HEK293 (cell line): ENCODE data around the gene DPF3.

Experiments
- CTCF ChIA-PET: fragments of 350-600 bp; formaldehyde crosslinking; extraction: SDS; loops from one replicate; lab custom pipeline; 2021; ENCODE audit warnings: antibody characterized with exemption; lab: Yijun Ruan, JAX
- POLR2A ChIA-PET: fragments of 300-600 bp; formaldehyde crosslinking; extraction: SDS; loops from one replicate; lab custom pipeline; 2020; ENCODE audit warnings: antibody characterized with exemption, inconsistent platforms; lab: Yijun Ruan, JAX
- H3K27ac ChIP-seq: fragments of 200-500 bp; sonication (Bioruptor generic); 2 replicates; pipeline ENCODE4 v1.5.1; 2014; ENCODE audit warnings: low read depth, low read length, control low read depth, inconsistent platforms; ENCODE audit errors: extremely low read depth
- H3K36me3 ChIP-seq, 2 experiments: fragments of 200-500 bp in 1 of 2; sonication (Bioruptor generic) in 1 of 2; 1 replicate in 1 of 2; 2 replicates in 1 of 2; pipeline ENCODE4 v1.5.1; 2014 to 2017; ENCODE audit warnings: inconsistent platforms in 2 of 2, low read length in 2 of 2; ENCODE audit not compliant: control insufficient read depth in 2 of 2, insufficient read depth in 1 of 2
- H3K4me1 ChIP-seq: fragments of 200-500 bp; sonication (Bioruptor generic); 2 replicates; pipeline ENCODE4 v1.5.1; 2014; ENCODE audit warnings: mild to moderate bottlenecking, low read length, inconsistent platforms; ENCODE audit not compliant: control insufficient read depth, insufficient read depth
- H3K4me3 ChIP-seq: 2 replicates; pipeline ENCODE4 v1.5.1; 2011; ENCODE audit warnings: low read depth, mild to moderate bottlenecking, control low read depth, low read length, moderate library complexity
- H3K9me3 ChIP-seq: fragments of 200-500 bp; sonication (Bioruptor generic); 2 replicates; pipeline ENCODE4 v1.5.1; 2014; ENCODE audit warnings: low read depth, low read length, inconsistent platforms; ENCODE audit not compliant: control insufficient read depth, insufficient read depth
- KLF7 ChIP-seq: fragments of 450-650 bp; formaldehyde crosslinking; IDR thresholded peaks from 2 replicates; pipeline ENCODE4 v1.5.1; 2016; ENCODE audit warnings: missing biosample characterization, missing genetic modification characterization, borderline replicate concordance
- MZF1 ChIP-seq: fragments of 450-650 bp; formaldehyde crosslinking; IDR thresholded peaks from 2 replicates; pipeline ENCODE4 v1.5.1; 2017; ENCODE audit warnings: missing biosample characterization, missing genetic modification characterization, borderline replicate concordance
- REPIN1 ChIP-seq: fragments of 450-650 bp; formaldehyde crosslinking; IDR thresholded peaks from 2 replicates; pipeline ENCODE4 v1.5.1; 2017; ENCODE audit warnings: missing biosample characterization, missing genetic modification characterization, low read depth
- SCRT2 ChIP-seq: fragments of 450-650 bp; formaldehyde crosslinking; IDR thresholded peaks from 2 replicates; pipeline ENCODE4 v1.5.1; 2016; ENCODE audit warnings: missing biosample characterization, missing genetic modification characterization
- SETDB1 ChIP-seq: IDR thresholded peaks from one replicate; pipeline ENCODE4 v1.6.1; 2017; ENCODE audit warnings: mild to moderate bottlenecking, low read length, moderate library complexity, mixed read lengths; ENCODE audit not compliant: insufficient read length
- ZBTB48 ChIP-seq: fragments of 450-650 bp; formaldehyde crosslinking; IDR thresholded peaks from 2 replicates; pipeline ENCODE4 v1.5.1; 2016; ENCODE audit warnings: missing biosample characterization, missing genetic modification characterization
- ZNF114 ChIP-seq: fragments of 450-650 bp; formaldehyde crosslinking; IDR thresholded peaks from 2 replicates; pipeline ENCODE4 v1.5.0; 2017; ENCODE audit warnings: missing biosample characterization, missing genetic modification characterization
- ZNF140 ChIP-seq: fragments of 450-650 bp; formaldehyde crosslinking; IDR thresholded peaks from 2 replicates; pipeline ENCODE4 v1.5.1; 2016; ENCODE audit warnings: missing biosample characterization, missing genetic modification characterization
- ZNF175 ChIP-seq: fragments of 450-650 bp; formaldehyde crosslinking; IDR thresholded peaks from 2 replicates; pipeline ENCODE4 v1.5.1; 2016; ENCODE audit warnings: missing biosample characterization, missing genetic modification characterization
- ZNF184 ChIP-seq: fragments of 450-650 bp; IDR thresholded peaks from 2 replicates; pipeline ENCODE4 v1.5.1; 2018; ENCODE audit warnings: missing biosample characterization, mild to moderate bottlenecking, missing genetic modification characterization
- ZNF2 ChIP-seq: fragments of 450-650 bp; formaldehyde crosslinking; IDR thresholded peaks from 2 replicates; pipeline ENCODE4 v1.5.1; 2016; ENCODE audit warnings: missing biosample characterization, missing genetic modification characterization
- ZNF266 ChIP-seq: fragments of 450-650 bp; formaldehyde crosslinking; IDR thresholded peaks from 2 replicates; pipeline ENCODE4 v1.5.1; 2016; ENCODE audit warnings: missing biosample characterization, missing genetic modification characterization, low read depth
- ZNF302 ChIP-seq: fragments of 450-650 bp; formaldehyde crosslinking; IDR thresholded peaks from 2 replicates; pipeline ENCODE4 v1.5.1; 2016; ENCODE audit warnings: missing biosample characterization, missing genetic modification characterization, low read depth
- ZNF366 ChIP-seq: fragments of 450-650 bp; formaldehyde crosslinking; conservative IDR thresholded peaks from 2 replicates; pipeline ENCODE4 v1.5.1; 2016; ENCODE audit warnings: missing biosample characterization, missing genetic modification characterization
- ZNF510 ChIP-seq: fragments of 450-650 bp; formaldehyde crosslinking; IDR thresholded peaks from 2 replicates; pipeline ENCODE4 v1.5.1; 2018; ENCODE audit warnings: mild to moderate bottlenecking, missing genetic modification characterization, missing biosample characterization; ENCODE audit not compliant: insufficient replicate concordance
- ZNF645 ChIP-seq: fragments of 450-650 bp; formaldehyde crosslinking; IDR thresholded peaks from 2 replicates; pipeline ENCODE4; 2016; ENCODE audit warnings: missing biosample characterization, missing genetic modification characterization
- ZNF654 ChIP-seq: fragments of 450-650 bp; formaldehyde crosslinking; IDR thresholded peaks from 2 replicates; pipeline ENCODE4 v1.5.1; 2016; ENCODE audit warnings: low read depth, missing biosample characterization, missing genetic modification characterization
- ZNF670 ChIP-seq: fragments of 450-650 bp; formaldehyde crosslinking; IDR thresholded peaks from 2 replicates; pipeline ENCODE4 v1.5.1; 2016; ENCODE audit warnings: missing biosample characterization, missing genetic modification characterization, low read depth
- ZNF785 ChIP-seq: fragments of 450-650 bp; formaldehyde crosslinking; IDR thresholded peaks from 2 replicates; pipeline ENCODE4 v1.5.1; 2016; ENCODE audit warnings: missing biosample characterization, missing genetic modification characterization
- TF ChIP-seq, protein P1 (sequence below): fragments of 450-650 bp; formaldehyde crosslinking; IDR thresholded peaks from 2 replicates; pipeline ENCODE4 v1.5.1; 2016; ENCODE audit warnings: missing biosample characterization, missing genetic modification characterization
- TF ChIP-seq, protein P2 (sequence below): IDR thresholded peaks from 2 replicates; pipeline ENCODE4 v1.6.1; 2011; ENCODE audit warnings: mild to moderate bottlenecking, low read depth, low read length, borderline replicate concordance

The DPF3 gene

GRCh38 chr14:72709916-72710611 is 183.8 kb downstream of the DPF3 start:
- CTCF ChIA-PET: no interaction called here

GRCh38 chr14:72708708-72709475 is 185.0 kb downstream of the DPF3 start:
- TF ChIP-seq, protein P1, sequence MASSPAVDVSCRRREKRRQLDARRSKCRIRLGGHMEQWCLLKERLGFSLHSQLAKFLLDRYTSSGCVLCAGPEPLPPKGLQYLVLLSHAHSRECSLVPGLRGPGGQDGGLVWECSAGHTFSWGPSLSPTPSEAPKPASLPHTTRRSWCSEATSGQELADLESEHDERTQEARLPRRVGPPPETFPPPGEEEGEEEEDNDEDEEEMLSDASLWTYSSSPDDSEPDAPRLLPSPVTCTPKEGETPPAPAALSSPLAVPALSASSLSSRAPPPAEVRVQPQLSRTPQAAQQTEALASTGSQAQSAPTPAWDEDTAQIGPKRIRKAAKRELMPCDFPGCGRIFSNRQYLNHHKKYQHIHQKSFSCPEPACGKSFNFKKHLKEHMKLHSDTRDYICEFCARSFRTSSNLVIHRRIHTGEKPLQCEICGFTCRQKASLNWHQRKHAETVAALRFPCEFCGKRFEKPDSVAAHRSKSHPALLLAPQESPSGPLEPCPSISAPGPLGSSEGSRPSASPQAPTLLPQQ (tag by site-specific recombination): no peak
- TF ChIP-seq ZNF114 (tag by site-specific recombination) (no peak), ZNF654 (tag by site-specific recombination) (no peak), ZNF175 (tag by site-specific recombination) (no peak), SCRT2 (tag by site-specific recombination) (no peak), ZNF366 (tag by site-specific recombination) (no peak), ZNF510 (tag by site-specific recombination) (no peak), ZNF140 (tag by site-specific recombination) (no peak), ZNF785 (tag by site-specific recombination) (no peak), KLF7 (tag by site-specific recombination) (no peak), REPIN1 (tag by site-specific recombination) (no peak), ZBTB48 (tag by site-specific recombination) (no peak), ZNF2 (tag by site-specific recombination) (no peak), ZNF266 (tag by site-specific recombination) (no peak), ZNF645 (tag by site-specific recombination) (no peak), ZNF302 (no peak), MZF1 (tag by site-specific recombination) (no peak), SETDB1 (no peak)
- TF ChIP-seq, protein P2, sequence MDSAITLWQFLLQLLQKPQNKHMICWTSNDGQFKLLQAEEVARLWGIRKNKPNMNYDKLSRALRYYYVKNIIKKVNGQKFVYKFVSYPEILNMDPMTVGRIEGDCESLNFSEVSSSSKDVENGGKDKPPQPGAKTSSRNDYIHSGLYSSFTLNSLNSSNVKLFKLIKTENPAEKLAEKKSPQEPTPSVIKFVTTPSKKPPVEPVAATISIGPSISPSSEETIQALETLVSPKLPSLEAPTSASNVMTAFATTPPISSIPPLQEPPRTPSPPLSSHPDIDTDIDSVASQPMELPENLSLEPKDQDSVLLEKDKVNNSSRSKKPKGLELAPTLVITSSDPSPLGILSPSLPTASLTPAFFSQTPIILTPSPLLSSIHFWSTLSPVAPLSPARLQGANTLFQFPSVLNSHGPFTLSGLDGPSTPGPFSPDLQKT: no peak
- no peak overlapping the region for H3K27ac ChIP-seq
- POLR2A ChIA-PET: no interaction called here
- H3K9me3 ChIP-seq: no peaks in the 10 kb centered on the region
- CTCF ChIA-PET: interaction anchor here (0.6 to 0.7 kb wide), 2 partner anchors 199 to 1676 kb away, joined by 3 read pairs; no protein-coding TSS in a partner anchor
- H3K36me3 ChIP-seq: no peaks in the 10 kb centered on the region
- no peak overlapping the region for H3K4me3 ChIP-seq
- H3K4me1 ChIP-seq: no peaks in the 10 kb centered on the region

More at GRCh38 chr14:72709916-72710611, 183.8 kb downstream of the DPF3 start:
- no peak for TF ChIP-seq ZNF184 (tag by site-specific recombination)
- no peak for TF ChIP-seq ZNF670 (tag by site-specific recombination)
- TF ChIP-seq ZNF654 (tag by site-specific recombination): no peak
- H3K27ac ChIP-seq: no peak overlapping the region
- H3K4me1 ChIP-seq: no peaks in the 10 kb centered on the region
- no peaks in the 10 kb centered on the region for H3K9me3 ChIP-seq
- H3K4me3 ChIP-seq: no peak overlapping the region
- POLR2A ChIA-PET: no interaction called here
- no peaks in the 10 kb centered on the region for H3K36me3 ChIP-seq
